ENCODE data around the gene FAM229B.

DNA sequence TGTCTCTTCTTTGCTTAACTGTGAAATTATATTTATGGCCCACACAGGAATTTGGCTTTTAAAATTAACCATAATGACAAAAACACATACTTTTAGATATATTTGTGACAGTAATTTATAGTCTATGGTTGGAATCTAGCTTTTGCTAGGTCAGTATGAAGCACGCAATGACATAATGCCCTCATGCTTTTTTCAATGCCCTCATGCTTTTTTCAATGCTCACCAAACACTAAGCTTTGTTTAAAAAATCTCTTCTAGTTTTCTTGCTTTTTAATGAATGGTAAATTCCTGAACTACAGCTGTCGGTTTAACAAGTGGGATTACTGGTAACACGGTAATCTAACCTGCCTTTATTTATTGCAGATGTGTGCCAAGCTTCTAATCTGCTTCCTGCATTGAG is 20.8 kb upstream of the FAM229B start:
- TF ChIP-seq, protein P1, sequence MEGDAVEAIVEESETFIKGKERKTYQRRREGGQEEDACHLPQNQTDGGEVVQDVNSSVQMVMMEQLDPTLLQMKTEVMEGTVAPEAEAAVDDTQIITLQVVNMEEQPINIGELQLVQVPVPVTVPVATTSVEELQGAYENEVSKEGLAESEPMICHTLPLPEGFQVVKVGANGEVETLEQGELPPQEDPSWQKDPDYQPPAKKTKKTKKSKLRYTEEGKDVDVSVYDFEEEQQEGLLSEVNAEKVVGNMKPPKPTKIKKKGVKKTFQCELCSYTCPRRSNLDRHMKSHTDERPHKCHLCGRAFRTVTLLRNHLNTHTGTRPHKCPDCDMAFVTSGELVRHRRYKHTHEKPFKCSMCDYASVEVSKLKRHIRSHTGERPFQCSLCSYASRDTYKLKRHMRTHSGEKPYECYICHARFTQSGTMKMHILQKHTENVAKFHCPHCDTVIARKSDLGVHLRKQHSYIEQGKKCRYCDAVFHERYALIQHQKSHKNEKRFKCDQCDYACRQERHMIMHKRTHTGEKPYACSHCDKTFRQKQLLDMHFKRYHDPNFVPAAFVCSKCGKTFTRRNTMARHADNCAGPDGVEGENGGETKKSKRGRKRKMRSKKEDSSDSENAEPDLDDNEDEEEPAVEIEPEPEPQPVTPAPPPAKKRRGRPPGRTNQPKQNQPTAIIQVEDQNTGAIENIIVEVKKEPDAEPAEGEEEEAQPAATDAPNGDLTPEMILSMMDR (IDR thresholded peaks at IDR 0.05; ENCODE audit: borderline replicate concordance, extremely low read depth, low read length, poor library complexity, severe bottlenecking) = no peak
- TF ChIP-seq EZH2 (IDR thresholded peaks at IDR 0.05; ENCODE audit: borderline replicate concordance, low read depth, low read length, severe bottlenecking) = no peak

All from DND-41 (cell line).